ENCODE data around the gene SPTBN1. TPM values are rescaled to one million over a fixed set of nuclear protein-coding genes. Genes with fewer than 3 reads are reported as not detected.
A peak's percentile ranks its signal among the peaks of the same experiment; 100 is the strongest.

SPTBN1 gene
- total RNA-seq, 2 experiments from 2014 or later = 132 to 183 TPM

GRCh38 chr2:54551123-54551756 is 95.1 kb downstream of the SPTBN1 start:
- no TSS peak for BruUV-seq (replicated peaks)
- H3K36me3 ChIP-seq (ENCODE audit: insufficient read depth, low read length) = no peaks in the 10 kb centered on the region
- TF ChIP-seq CTCF (conservative IDR thresholded peaks at IDR 0.05; ENCODE audit: low read length) = no peak
- TF ChIP-seq EZH2phosphoT487 (IDR thresholded peaks at IDR 0.05; ENCODE audit: borderline replicate concordance, low read depth, low read length) = no peak
- peak overlapping the region; percentile 8; the same call in 1 of the 2 replicates for H2AFZ ChIP-seq (ENCODE audit: low read length)
- peaks cover 36% of the 10 kb centered on the region for H3K4me1 ChIP-seq (ENCODE audit: insufficient read depth, low read length, poor library complexity, severe bottlenecking)
- intact Hi-C loops (cut with micrococcal nuclease; ENCODE audit: unreplicated experiment) = loop anchor here (2.0 kb wide), 1 partner anchor 84 kb away; no protein-coding TSS in a partner anchor
- H3K79me2 ChIP-seq (ENCODE audit: insufficient read depth, low read depth, low read length) = no peaks in the 10 kb centered on the region
- ChIA-PET CTCF (ENCODE audit: unreplicated experiment) (no interaction called here), POLR2A (interaction anchor here (0.8 to 1.4 kb wide), 5 partner anchors 8 to 153 kb away, joined by 3 to 6 read pairs (median 3); no protein-coding TSS in a partner anchor)
- H3K9me3 ChIP-seq (ENCODE audit: low read length) = no peaks in the 10 kb centered on the region
- H3K27ac ChIP-seq (ENCODE audit: low read depth, low read length, poor library complexity, severe bottlenecking) = peak overlapping the region; percentile 63
- H4K20me1 ChIP-seq (ENCODE audit: insufficient read depth, low read length) = no peaks in the 10 kb centered on the region
- no peaks in the 10 kb centered on the region for H3K9me2 ChIP-seq (ENCODE audit: insufficient read depth, low read length)
- H3K4me2 ChIP-seq (ENCODE audit: low read length) = peak overlapping the region; percentile 60
- H3K4me3 ChIP-seq (ENCODE audit: low read depth, low read length, poor library complexity, severe bottlenecking) = peak overlapping the region; percentile 11
- DNase-seq (ENCODE audit: low spot score) = peak; percentile 87

DNA sequence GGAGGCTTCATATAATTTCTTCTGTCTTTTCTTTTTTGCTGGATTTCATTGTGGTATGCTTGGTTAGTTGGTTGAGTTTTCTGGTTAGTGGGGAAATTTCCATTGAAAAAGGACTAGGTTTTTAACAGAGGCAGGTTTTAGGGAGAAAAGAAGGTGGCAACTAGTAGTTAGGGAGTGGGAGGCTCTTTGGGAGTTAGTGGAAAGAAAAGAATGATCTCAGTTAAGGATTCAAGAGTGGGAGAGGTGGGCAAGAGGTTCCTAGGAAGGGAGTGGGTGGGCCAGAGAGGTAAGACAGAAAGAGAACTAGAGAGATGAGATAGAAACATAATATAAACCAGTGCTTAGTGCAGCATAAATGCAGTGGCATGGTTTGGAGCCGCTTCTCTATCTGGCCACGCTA is 96.9 kb downstream of the SPTBN1 start:
- Histone ChIP-seq H3K79me2 (ENCODE audit: insufficient read depth, low read depth, low read length) (no peaks in the 10 kb centered on the region), H3K4me3 (ENCODE audit: low read depth, low read length, poor library complexity, severe bottlenecking) (no peak overlapping the region), H3K4me2 (ENCODE audit: low read length) (no peak overlapping the region), H3K9me2 (ENCODE audit: insufficient read depth, low read length) (no peaks in the 10 kb centered on the region), H3K9me3 (ENCODE audit: low read length) (no peaks in the 10 kb centered on the region), H3K4me1 (ENCODE audit: insufficient read depth, low read length, poor library complexity, severe bottlenecking) (peaks cover 49% of the 10 kb centered on the region), H3K36me3 (ENCODE audit: insufficient read depth, low read length) (no peaks in the 10 kb centered on the region), H4K20me1 (ENCODE audit: insufficient read depth, low read length) (no peaks in the 10 kb centered on the region), H3K27ac (ENCODE audit: low read depth, low read length, poor library complexity, severe bottlenecking) (no peak overlapping the region), H2AFZ (ENCODE audit: low read length) (no peak overlapping the region)
- intact Hi-C loops (cut with micrococcal nuclease; ENCODE audit: unreplicated experiment) = no loop called here
- DNase-seq (ENCODE audit: low spot score) = no peak
- TF ChIP-seq CTCF (conservative IDR thresholded peaks at IDR 0.05; ENCODE audit: low read length) = no peak
- TF ChIP-seq EZH2phosphoT487 (IDR thresholded peaks at IDR 0.05; ENCODE audit: borderline replicate concordance, low read depth, low read length) = no peak
- ChIA-PET CTCF (ENCODE audit: unreplicated experiment) (no interaction called here), POLR2A (interaction anchor here (1.8 kb wide), 2 partner anchors 14 to 28 kb away, joined by 4 to 8 read pairs; no protein-coding TSS in a partner anchor)
- BruUV-seq (replicated peaks) = no TSS peak

GRCh38 chr2:54553775-54554174 is 97.6 kb downstream of the SPTBN1 start:
- Histone ChIP-seq H3K4me1 (ENCODE audit: insufficient read depth, low read length, poor library complexity, severe bottlenecking) (peaks cover 49% of the 10 kb centered on the region), H3K4me2 (ENCODE audit: low read length) (no peak overlapping the region), H3K36me3 (ENCODE audit: insufficient read depth, low read length) (no peaks in the 10 kb centered on the region), H3K9me2 (ENCODE audit: insufficient read depth, low read length) (no peaks in the 10 kb centered on the region), H3K4me3 (ENCODE audit: low read depth, low read length, poor library complexity, severe bottlenecking) (no peak overlapping the region), H3K79me2 (ENCODE audit: insufficient read depth, low read depth, low read length) (peaks cover 4% of the 10 kb centered on the region; the same call in 1 of the 2 replicates), H2AFZ (ENCODE audit: low read length) (no peak overlapping the region), H4K20me1 (ENCODE audit: insufficient read depth, low read length) (no peaks in the 10 kb centered on the region), H3K9me3 (ENCODE audit: low read length) (no peaks in the 10 kb centered on the region), H3K27ac (ENCODE audit: low read depth, low read length, poor library complexity, severe bottlenecking) (no peak overlapping the region)
- ChIA-PET CTCF (ENCODE audit: unreplicated experiment) (no interaction called here), POLR2A (interaction anchor here (0.5 to 1.8 kb wide), 5 partner anchors 15 to 258 kb away, joined by 3 to 8 read pairs (median 4); no protein-coding TSS in a partner anchor)
- BruUV-seq (replicated peaks) = no TSS peak
- TF ChIP-seq EZH2phosphoT487 (IDR thresholded peaks at IDR 0.05; ENCODE audit: borderline replicate concordance, low read depth, low read length) (no peak), CTCF (conservative IDR thresholded peaks at IDR 0.05; ENCODE audit: low read length) (no peak)
- intact Hi-C loops (cut with micrococcal nuclease; ENCODE audit: unreplicated experiment) = no loop called here
- DNase-seq (ENCODE audit: low spot score) = no peak

Data from OCI-LY7 (cell line).